Nephron (organoid): ENCODE data around the gene CPLX1.
"Not testable (repeated sequence)": the region's sequence is repeated elsewhere in the genome, so short reads cannot be mapped to it uniquely, and the experiment has no call there.

ENCODE experiments used
- H3K27ac Mint-ChIP-seq, 3 experiments: 2 replicates each; pipeline ENCODE4 v1.8.0; 2020; ENCODE audit warnings: mixed read lengths in 3 of 3, mild to moderate bottlenecking in 2 of 3, moderate library complexity in 1 of 3
- H3K27me3 Mint-ChIP-seq: 2 replicates; pipeline ENCODE4 v1.8.0; 2021; ENCODE audit warnings: low read depth, mild to moderate bottlenecking, moderate library complexity, mixed read lengths
- H3K36me3 Mint-ChIP-seq: 2 replicates; pipeline ENCODE4 v1.8.0; 2020; ENCODE audit warnings: low read depth, mixed read lengths
- H3K4me1 Mint-ChIP-seq: 2 replicates; pipeline ENCODE4 v1.8.0; 2020; ENCODE audit warnings: mixed read lengths
- H3K4me3 Mint-ChIP-seq, 3 experiments: 2 replicates each; pipeline ENCODE4 v1.8.0; 2020; ENCODE audit warnings: mild to moderate bottlenecking in 3 of 3, mixed read lengths in 3 of 3, moderate library complexity in 2 of 3
- H3K9me3 Mint-ChIP-seq: 2 replicates; pipeline ENCODE4 v1.8.0; 2020; ENCODE audit warnings: mixed read lengths
- TF ChIP-seq, protein P1 (sequence below), 3 experiments: fragments of 200-600 bp; sonication (generic); IDR thresholded peaks; one replicate each; pipeline ENCODE4 v1.5.0; 2021; ENCODE audit warnings: antibody characterized with exemption in 3 of 3; ENCODE audit not compliant: unreplicated experiment in 3 of 3

CPLX1 gene

GRCh38 chr4:785332-786073 lies 40.4 kb downstream of the CPLX1 start:
- Mint-ChIP-seq H3K9me3 (no peaks in the 10 kb centered on the region), H3K27me3 (peaks cover 36% of the 10 kb centered on the region), H3K27ac (peak overlapping the region in 2 of 3 experiments; percentile 54 to 70), H3K4me1 (peaks cover 14% of the 10 kb centered on the region), H3K36me3 (peaks cover 2% of the 10 kb centered on the region), H3K4me3 (peak overlapping the region; percentile 71 to 80 (median 76))
- TF ChIP-seq, protein P1, sequence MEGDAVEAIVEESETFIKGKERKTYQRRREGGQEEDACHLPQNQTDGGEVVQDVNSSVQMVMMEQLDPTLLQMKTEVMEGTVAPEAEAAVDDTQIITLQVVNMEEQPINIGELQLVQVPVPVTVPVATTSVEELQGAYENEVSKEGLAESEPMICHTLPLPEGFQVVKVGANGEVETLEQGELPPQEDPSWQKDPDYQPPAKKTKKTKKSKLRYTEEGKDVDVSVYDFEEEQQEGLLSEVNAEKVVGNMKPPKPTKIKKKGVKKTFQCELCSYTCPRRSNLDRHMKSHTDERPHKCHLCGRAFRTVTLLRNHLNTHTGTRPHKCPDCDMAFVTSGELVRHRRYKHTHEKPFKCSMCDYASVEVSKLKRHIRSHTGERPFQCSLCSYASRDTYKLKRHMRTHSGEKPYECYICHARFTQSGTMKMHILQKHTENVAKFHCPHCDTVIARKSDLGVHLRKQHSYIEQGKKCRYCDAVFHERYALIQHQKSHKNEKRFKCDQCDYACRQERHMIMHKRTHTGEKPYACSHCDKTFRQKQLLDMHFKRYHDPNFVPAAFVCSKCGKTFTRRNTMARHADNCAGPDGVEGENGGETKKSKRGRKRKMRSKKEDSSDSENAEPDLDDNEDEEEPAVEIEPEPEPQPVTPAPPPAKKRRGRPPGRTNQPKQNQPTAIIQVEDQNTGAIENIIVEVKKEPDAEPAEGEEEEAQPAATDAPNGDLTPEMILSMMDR (IDR thresholded peaks at IDR 0.05; ENCODE audit: unreplicated experiment in 3 of 3), result no peak

- H3K9me3 Mint-ChIP-seq, result no peaks in the 10 kb centered on the region
- H3K4me1 Mint-ChIP-seq, result peaks cover 22% of the 10 kb centered on the region
Measured at GRCh38 chr4:784401-785331, 41.3 kb downstream of the CPLX1 start.

DNA sequence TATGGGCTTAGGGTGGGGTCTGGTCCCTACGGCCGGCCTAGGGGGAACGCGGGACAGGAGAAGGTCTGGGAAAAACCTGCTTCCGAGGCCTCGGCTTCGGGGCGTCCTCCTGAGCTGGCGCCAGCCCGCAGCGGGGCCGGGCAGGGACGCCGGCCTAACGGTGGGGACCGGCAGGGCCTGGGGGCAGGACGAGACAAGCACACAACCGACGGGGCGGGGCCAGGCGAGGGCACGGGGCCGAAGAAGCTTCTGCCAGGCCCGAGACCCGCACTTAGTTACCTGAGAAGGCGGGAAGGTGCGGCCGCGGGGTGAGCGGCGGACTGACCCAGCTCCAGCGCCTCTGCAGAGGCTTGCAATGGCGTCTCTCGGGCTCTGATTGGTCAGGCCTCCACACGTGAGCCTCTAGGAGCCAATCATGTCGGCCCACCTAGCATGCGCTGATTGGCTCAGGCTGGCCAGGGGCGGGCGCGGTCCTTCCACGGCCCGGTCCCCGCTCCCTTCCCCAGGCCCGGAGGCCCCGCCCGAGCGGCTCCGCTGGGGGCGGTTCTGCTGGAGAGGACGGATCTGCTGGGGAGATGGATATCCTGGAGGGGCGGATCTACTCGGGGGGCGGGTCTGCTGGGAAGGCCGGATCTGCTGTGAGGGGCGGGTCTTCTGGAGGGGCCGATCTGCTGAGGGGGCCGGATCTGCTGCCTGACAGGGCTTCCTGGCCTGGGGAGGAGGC lies 44.3 kb downstream of the CPLX1 start:
- Mint-ChIP-seq H3K9me3 (no peaks in the 10 kb centered on the region), H3K27ac (peak overlapping the region; percentile 91 to 99 (median 94)), H3K36me3 (peaks cover 34% of the 10 kb centered on the region), H3K4me1 (peaks cover 33% of the 10 kb centered on the region), H3K4me3 (peak overlapping the region; percentile 78 to 88 (median 84)), H3K27me3 (peaks cover 21% of the 10 kb centered on the region)
- TF ChIP-seq, protein P1 (IDR thresholded peaks at IDR 0.05; ENCODE audit: unreplicated experiment in 3 of 3), result no peak

More at GRCh38 chr4:784401-785331, 41.3 kb downstream of the CPLX1 start:
- Mint-ChIP-seq H3K27ac (no peak overlapping the region), H3K36me3 (peaks cover 11% of the 10 kb centered on the region), H3K4me3 (peak overlapping the region; percentile 71 to 76 (median 73)), H3K27me3 (peaks cover 34% of the 10 kb centered on the region)
- TF ChIP-seq, protein P1 (IDR thresholded peaks at IDR 0.05; ENCODE audit: unreplicated experiment in 3 of 3), result no peak

GRCh38 chr4:780716-781492 lies 45.0 kb downstream of the CPLX1 start:
- Mint-ChIP-seq H3K27ac (peak overlapping the region in 2 of 3 experiments; percentile 79 to 94), H3K27me3 (peaks cover 21% of the 10 kb centered on the region), H3K4me1 (peaks cover 36% of the 10 kb centered on the region), H3K36me3 (peaks cover 40% of the 10 kb centered on the region), H3K9me3 (no peaks in the 10 kb centered on the region), H3K4me3 (peak overlapping the region; percentile 78 to 88 (median 84))
- TF ChIP-seq, protein P1 (IDR thresholded peaks at IDR 0.05; ENCODE audit: unreplicated experiment in 3 of 3), result no peak

DNA sequence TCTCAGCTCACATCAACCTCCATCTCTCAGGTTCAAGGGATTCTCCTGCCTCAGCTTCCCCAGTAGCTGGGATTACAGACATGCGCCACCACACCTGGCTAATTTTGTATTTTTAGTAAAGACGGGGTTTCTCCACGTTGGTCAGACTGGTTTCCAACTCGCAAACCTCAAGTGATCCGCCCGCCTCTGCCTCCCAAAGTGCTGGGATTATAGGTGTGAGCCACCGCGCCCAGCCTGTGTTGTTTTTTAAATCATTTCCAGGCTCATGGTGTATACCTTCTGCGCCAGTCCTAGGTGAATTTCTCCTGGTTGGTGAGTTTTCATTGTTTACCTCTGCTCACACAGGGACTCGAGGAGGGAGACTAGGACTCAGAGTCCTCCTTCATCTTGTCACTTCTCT lies 45.7 kb downstream of the CPLX1 start:
- Mint-ChIP-seq H3K36me3 (peaks cover 47% of the 10 kb centered on the region), H3K4me3 (peak overlapping the region; percentile 78 to 88 (median 84)), H3K27ac (peak overlapping the region in 2 of 3 experiments; percentile 79 to 94), H3K4me1 (peaks cover 39% of the 10 kb centered on the region), H3K27me3 (peaks cover 15% of the 10 kb centered on the region)
- not testable (repeated sequence) for H3K9me3 Mint-ChIP-seq
